ENCODE measurements around the gene IQGAP3.

IQGAP3 gene

DNA sequence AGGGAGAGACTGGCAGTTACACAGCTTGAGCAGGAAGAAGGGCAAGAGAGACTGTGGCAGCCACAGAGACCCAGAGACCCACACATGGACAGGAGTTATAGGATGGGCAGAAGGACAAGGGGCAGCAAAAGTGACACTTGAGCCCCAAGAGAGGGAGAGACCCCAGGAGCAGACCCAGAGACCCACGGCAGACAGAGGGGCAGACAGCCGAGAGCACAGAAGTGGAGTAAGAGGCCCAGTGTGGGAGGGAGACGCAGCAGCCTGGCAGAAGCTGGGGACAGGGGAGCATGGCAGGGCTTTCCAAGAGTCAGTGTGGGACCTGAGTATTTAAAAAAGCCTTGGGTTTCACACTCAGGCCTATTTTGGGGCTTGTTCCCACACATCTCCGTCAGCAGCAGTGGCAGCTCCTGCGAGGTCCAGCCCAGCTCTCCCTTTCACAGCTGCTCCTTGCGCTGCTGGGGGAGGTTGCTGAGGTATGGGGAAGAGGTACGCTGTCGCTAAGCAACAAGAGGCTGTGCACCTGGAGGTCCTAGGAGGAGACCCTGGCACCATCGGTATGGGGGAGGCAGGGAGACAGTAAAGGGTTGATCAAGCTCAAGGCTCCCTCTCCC, 62.8 kb downstream of the IQGAP3 start:
- DNase-seq (ENCODE audit: low read depth), result no peak

DNA sequence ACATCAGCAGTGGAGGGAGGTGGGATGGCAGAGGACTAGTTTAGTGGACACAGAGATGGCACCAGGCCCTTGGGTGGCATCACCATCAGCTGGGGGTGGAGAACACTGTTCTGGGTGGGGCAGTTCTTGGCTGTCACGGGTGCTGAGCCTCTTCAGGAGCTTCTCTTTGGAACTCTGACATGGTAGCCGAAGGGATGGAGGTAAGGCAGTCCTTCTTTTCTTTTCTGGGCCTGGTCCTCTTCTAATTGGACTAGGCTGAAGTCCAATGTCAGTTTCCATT, 63.5 kb downstream of the IQGAP3 start:
- DNase-seq (ENCODE audit: low read depth), result no peak

DNA sequence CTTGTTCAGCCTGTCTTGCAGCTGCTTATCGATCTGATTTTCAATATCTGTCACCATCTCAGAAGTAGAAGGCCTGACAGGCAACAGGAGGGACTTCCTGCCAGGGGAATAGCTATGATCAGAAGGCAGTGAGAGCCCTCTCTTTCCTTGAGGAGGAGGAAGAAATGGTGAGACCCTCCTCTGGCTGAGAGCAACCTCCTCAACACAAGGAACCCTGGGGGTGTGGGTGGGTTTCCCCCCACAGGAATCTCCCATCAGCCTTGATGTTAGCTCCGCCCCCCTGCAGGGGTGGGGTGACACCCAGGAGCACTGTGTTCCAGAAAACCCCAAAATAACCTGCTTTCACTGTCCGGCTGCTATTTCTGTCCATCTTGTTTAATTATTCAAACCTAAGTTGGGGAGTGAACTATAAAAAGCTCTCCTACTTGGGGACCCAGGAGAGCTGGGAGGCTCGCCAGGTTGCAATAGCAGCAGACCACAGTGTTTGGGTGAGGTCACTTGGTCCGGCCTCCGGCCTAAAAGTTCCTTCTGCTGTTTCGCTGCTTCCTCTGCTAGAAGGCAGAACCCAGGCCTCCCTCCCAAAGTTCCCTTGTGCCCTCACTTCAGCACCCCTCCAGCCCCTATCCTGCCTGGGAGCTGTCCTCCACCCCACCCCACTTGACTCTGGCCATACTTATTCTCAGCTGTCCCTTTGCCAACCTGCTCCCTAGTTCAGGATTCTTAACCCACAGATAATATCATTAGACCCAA, 64.0 kb downstream of the IQGAP3 start:
- DNase-seq (ENCODE audit: low read depth), result peak; percentile 76

DNA sequence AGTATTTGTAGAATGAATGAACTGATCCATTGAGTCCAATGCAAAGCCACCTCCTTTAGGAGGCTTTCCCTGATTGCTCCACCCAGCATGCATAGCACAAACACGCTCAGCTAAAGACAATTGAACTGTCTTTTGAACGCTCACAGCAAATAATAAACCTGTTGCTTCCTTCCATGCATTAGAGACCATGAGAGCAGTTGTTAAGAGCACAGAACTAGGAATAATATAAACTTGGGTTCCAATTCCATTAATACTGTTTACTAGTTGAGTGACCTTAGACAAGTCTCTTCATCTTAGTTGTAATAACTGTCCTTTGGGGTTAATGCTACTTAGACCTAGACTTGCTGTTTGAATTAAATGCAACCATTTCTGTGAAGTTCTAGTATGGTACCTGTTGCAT, 65.9 kb downstream of the IQGAP3 start:
- DNase-seq (ENCODE audit: low read depth), result no peak

DNA sequence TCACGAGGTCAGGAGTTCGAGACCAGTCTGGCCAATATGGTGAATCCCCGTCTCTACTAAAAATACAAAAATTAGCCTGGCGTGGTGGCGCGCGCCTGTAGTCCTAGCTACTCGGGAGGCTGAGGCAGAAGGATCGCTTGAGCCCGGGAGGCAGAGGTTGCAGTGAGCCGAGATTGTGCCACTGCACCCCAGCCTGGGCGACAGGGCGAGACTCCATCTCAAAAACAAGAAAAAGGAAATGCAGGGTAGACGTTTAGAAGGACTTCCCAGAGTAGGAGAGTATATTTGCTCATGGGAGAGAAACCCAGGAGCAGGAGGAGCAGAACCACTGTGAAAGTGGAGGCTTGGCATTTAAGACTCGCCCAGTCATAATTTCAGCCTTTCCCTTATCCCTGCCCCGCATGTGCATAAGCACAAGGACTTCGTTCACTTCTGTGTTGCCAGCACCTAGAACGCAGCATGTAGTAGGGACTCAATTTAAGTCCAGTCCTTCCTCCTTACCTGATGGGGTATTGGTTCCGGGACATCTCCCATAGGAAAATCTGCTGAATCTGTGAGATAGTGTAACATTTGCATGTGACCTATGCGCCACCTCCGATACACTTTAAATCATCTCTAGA, 66.6 kb downstream of the IQGAP3 start:
- no peak for DNase-seq (ENCODE audit: low read depth)

DNA sequence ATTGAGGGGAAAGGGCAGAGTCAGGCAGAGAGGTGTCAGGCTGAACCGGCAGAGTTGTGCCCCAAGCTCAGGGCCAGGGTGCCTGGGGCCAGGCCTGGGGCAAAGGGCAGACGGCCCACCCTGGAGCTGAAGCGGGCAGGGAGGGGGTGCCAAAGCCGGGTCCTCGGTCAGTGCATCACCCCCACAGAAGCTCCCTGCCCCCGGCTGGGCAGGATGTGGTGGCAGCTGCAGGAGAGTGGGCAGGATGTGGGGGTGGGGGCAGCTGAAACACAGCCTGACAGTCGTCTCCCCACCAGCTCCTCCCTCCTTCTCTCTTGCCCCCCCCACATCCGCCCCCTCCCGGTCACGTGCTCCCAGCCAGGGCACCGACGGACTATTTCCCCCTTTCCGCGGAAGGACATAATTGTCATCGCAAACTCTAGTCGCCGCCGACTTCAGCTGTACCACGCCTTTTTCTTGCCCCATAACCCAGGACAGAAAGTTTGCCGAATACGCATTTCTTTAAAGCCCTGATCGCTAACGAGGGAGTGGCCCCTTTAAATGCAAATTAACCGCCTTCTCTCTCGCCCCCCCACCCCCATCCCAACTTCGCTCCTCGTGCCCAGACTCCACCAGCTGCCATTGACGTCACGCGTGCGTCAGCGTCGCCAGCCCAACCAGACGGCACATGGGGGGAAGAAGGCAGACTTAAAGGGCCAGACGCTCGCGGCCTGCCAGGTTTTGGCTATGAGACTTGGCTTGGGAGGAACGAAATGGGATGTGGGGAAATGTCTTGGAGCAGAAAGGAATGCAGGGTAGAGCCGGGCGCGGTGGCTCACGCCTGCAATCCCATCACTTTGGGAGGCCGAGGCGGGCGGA, 67.3 kb downstream of the IQGAP3 start:
- peak; percentile 99 for DNase-seq (ENCODE audit: low read depth)

DNA sequence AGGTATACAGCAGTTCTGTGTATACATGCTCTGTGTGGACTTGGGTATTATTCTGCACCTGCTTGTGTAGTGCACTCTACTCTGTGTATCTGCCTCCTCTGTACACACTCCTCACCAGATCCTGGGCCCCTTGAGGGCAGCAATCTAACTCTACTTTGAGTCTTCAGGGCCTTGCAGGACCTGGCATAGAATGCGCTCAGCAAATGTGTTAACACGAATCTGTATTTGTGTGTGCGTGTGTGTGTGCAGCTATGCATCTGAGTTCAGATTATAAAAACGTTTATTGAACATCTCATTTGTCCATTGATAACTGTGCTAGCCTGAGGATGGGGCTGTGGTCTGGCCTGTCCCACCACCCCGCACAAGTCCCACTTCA, 67.9 kb downstream of the IQGAP3 start:
- no peak for DNase-seq (ENCODE audit: low read depth)

DNA sequence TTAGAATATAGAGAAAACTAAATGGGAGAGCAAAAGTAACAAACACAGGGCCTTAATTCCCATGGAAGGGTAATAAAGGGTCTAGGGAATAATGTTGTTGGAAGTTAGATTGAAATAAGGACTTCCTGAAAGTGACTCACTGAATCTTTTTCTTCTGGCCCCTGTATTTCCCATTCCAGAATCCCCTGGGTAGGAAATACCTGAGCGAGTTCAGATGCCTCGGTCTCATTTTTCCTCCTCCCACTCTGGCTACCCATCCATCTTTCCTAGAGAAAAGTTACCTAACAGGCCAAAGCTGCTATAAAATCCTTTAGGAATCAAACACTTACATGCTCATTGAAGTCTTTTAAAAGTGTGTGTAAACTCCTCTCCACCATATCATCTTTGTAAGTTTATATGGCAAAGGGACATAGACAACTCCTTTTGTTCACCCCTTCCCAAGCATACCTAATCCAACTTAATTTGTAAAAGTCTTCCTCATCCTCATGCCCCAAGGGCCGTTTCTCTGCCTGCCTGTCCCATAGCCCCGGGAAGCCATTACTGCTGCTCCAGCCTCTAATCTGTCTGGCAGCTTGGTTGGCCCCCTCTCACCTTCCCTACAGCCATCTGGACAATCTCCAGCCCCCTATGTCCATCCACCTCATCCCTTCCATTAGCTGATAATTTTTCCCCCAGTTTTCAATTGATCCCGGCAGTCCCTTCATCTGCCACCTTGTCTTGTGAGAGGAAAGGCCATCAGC, 68.5 kb downstream of the IQGAP3 start:
- no peak for DNase-seq (ENCODE audit: low read depth)

DNA sequence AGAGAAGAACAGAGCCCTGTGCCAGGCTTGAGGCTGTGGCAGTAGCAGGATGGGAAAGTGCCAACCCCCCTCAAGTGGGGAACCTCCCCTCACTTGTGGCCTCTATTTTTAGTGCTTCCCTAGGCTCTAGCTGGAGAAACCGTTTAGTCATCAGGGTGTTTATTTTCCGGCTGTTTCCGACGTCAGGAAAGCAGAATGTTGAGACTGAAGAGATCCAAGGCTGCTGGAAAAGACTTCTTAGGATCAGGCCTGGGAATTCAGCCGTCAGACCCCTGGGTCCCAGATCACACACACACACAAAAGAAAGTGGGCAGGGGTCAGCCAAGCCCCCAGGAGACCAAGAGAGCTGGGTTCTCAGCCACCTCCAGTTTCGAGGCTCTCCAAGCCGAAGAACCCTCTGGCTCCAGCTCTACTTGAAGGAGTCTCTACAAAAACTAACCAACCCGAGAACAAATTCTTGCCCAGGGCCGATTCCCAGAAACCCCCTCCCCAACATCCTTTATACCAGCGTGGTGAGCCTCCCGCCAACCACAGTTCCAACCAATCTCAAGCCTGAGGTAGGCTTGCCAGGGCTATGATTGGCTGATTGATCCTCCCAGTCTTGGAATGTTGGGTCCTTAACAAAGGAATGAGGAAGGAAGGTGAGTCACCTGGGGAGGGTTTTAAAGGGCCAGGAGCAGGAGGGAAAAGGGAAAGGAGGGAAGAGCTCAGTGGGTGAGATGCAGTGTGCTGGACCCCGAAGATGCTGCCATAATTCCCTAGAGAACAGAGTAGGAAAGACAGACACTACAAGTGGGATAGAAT, 69.3 kb downstream of the IQGAP3 start:
- peak; percentile 95 for DNase-seq (ENCODE audit: low read depth)

DNA sequence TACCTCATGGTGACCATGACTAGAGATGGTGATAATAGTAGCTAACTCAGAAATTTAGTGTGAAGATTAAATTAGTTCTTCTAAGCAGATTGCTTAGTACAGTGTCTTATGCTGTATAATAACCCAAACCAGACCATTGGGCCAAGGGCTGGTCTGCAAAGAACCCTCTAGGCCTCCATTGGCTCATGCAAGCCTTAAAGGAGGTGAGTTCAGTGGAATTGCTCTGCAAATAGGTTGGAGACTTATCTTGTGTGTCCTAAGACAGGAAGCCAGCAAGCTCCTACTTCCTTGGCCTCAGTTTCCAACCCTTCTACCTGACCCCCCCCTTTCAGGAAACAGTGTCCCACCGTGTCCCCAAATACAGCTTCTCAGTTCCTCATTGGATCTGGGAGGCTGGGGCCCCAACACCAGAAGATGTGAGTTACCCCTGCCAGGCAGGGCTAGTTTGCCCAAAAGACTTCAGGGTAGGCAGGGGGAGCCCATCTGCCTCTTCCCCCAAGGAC, 69.9 kb downstream of the IQGAP3 start:
- DNase-seq (ENCODE audit: low read depth), result no peak

DNA sequence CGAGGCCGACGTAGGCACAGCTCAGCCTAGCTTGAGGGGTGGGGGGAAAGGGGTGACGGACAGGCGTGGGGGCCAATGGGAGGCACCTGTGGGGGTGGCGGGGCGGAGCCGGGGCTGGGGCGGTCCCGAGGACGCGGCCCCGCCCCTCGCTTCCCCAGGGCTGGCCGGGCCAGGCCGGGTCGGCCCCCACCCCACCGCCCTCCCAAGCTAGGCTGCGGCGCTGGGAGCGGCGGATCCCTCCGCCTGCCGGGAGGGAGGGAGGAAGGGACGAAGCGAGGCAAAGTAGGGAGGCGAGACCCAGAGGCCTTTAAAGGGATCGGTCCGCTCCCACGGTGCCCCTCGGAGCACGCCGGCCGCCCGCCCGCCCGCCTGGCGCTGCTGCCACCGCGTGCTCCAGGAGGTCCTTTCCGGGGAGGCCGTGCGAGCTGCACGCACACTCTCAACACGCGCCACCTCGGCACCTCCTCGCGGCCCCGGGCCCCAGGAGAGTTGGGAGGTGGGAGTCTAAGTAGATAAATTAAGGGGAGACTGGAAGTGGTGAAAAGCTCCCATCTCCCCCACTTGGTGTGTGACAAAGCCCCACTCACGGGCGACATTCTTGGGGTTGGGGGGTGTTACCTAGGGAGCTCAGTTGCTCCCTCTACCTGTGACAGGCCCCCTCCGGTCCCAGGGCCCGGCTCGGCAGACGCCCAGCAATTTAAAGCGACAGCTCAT, 71.4 kb downstream of the IQGAP3 start:
- peak; percentile 94 for DNase-seq (ENCODE audit: low read depth)

DNA sequence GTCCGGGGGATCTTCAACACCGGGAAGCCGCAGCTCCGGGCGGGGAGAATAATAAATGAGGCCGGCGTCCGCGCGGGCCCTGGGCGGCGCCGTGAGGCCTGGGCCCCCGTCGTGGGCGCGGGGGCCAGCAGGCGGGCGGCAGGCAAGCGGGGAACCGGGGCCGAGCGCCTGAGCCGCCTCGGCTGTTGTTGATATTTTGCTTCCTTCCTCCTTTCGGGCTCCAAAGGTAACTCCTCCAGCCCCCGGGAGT, 71.9 kb downstream of the IQGAP3 start, which contains the start of gene MEF2D:
Gene MEF2D (minus strand): TSS at position 233 of the 250 bp plus-strand sequence. CDS start 17,483 bp downstream, outside the sequence.
- no peak for DNase-seq (ENCODE audit: low read depth)

DNA sequence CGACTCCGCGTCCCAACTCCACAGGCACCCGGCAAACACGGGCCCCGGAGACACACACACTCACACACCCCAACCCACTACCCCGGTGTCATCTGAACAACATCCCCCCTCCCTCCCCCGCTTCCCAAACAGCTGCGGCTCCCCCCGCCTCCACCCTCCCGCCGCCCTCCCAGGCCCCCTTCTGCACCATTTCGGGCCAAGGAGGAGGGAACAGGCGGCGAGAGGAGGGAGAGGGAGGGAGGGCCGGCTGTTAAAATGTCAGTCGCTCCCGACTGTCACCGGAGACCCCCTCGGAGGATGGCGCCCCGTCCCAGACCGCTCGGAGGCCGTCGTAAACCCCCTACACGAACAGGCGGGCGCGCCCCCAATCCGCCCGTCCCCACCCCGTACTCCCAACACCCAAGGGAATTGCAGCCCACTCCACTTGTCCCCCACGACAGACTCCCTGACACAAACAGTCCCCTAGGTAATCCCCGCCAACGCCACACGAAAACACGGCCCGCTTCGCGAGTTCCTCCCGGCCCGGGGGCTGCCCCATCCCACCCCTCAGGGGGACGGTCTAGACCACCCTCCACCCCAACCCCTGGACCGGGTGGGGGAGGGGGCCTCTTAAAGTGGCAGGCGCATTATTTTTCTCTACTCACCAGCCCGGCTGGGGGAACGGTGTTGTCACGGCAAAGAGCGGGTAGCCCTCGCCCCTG, 72.4 kb downstream of the IQGAP3 start:
- DNase-seq (ENCODE audit: low read depth), result no peak

DNA sequence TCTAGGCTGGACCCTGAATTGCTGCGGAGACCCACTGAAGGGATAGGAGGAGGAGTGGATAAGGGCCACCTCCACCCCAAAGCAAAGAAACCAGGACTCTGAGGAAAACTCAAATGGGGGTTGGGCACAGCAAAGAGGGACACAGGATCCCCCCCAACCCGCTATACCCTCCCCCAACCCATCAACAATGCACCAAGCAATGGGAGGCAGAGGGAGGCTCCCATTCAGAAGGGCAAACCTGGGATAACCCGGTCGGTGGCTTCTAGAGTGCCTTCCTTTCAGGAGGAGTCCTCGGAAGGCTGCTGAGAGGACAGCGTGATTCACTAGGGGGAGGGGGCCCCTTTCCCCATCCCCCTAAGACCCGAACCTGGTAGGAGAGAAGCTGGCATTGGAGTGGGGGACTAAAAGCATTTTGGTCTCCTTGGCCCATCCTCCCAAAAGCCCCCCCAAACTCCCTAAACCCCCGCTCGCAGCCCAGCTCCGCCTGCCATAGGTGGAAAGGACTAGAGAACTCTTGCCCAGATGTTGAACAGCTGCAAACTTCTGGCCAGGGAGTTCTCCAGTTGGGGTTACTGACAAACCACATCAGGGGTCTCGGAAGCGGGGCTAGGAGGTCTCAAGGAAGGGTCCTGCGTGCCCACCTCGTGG, 73.0 kb downstream of the IQGAP3 start:
- no peak for DNase-seq (ENCODE audit: low read depth)

DNA sequence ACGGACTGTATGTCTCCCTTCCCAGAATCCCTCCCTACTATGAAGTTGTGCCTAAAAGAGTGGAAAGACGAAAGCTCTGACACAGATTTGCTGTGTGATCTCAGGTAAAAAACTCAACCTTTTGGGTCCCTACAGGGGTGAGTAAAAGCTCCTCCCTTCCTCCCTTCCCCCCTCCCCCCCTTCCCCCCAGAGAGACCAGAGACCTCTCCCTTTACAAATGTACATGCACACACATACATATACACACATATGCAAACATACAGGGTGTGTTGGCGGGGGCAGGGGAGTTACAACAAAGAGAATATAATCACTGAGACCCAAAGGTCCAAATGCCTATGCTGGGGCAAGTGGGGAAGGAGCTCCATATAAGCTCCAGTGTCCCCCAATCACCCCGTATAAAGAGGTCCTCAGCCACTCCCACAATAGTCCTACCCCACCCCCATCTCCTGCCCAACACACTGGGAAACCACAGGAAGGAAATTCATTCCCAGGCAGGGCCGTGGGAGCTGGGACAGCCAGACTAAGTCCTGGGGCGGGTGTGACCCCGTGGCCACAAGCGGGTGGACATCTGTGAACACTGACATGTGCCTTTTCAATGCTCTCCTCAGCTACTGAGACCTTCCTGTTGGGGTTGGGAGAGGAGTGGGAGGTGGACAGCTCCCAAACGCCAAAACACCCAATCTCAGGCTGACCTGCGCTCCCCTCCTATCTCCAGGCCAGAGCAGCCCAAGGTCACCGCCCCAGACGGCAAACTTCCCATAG, 73.8 kb downstream of the IQGAP3 start:
- no peak for DNase-seq (ENCODE audit: low read depth)

DNA sequence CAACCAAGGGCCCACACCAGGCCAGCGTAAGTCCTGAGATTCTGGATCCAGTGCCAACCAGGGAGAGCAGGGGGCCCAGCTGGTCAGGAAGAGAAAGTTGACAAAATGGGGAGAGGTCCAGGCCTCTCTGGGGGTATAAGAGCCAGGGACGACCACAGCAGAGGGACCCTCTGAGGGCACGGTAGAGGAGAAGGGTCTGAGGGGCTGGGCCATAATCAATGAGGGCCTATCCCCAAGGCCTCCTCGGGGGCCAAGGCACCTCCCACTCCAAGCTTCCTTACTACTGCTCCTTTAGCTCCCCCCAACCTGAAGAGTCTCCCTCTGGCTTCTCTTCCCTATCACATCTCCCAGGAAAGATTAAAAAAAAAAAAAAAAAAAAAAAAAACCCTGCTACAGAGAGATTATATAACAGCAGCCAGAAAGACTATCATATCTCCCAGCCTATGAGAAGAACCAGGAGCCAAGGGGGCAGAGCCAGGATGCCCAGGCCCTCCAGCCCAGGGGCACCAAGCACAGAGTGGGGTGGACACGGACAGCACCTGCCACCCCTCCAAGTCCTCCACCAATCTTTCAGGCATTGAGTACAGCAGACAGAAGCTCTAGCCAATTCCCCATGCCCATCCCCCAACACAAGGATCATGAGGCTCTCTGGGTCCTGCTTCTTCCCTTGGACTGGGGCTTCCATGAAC, 74.5 kb downstream of the IQGAP3 start:
- no peak for DNase-seq (ENCODE audit: low read depth)

DNA sequence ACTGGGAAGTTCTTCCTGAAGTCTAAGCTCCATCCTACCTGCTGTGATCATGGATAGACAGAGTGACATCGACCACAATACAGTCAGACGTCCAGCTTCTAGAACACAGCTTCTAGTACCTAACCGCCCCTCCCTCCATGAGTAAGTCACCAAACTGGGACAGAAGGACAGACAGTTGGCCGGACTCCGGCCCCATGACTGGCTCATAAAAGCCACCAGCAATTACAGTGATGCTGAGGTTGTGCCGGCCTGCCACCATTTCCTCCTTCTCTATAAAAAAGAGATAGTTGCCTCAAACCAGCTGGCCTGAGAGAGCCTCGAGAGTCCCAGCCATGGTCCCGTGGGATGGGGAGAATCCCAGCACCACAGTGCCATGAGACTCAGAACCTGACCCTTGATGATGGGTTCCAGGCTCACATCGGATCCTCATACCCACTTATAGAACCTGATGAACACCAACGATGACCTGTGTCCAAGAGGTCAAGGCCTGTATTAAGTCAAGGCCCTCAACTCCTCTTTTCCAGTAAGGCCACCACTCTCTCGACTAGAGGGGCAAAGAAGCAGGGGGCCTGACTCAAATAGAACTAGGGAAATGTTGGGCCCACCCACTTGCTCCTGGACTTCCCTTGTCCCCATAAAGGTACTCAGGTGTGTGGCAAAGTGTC, 75.2 kb downstream of the IQGAP3 start:
- no peak for DNase-seq (ENCODE audit: low read depth)

Data from stromal cell of bone marrow (primary cell).